SK-N-SH (cell line): Measurements from ENCODE around the gene ACP6. TPM values are rescaled to one million over a fixed set of nuclear protein-coding genes. Genes with fewer than 3 reads are reported as not detected.

Experiments
- CTCF ChIA-PET: fragments of 300-600, 350-600 bp; formaldehyde crosslinking; extraction: SDS; loops from one replicate; lab custom pipeline; 2021; lab: Yijun Ruan, JAX
- POLR2A ChIA-PET: fragments of 350-600 bp; sonication (Branson Sonifier 250); formaldehyde crosslinking; extraction: SDS; loops from one replicate; lab custom pipeline; 2020; ENCODE audit warnings: antibody characterized with exemption, inconsistent platforms; lab: Yijun Ruan, JAX
- DNase-seq: peaks from one replicate; pipeline ENCODE4 v3.0.0; 2012
- H2AFZ ChIP-seq: fragments of 200-600 bp; sonication (generic); 2 replicates; pipeline ENCODE4 v1.8.1; 2016; ENCODE audit warnings: antibody characterized with exemption, mild to moderate bottlenecking, low read depth
- H3F3A ChIP-seq: fragments of 200-600 bp; sonication (generic); replicated peaks from 2 replicates; pipeline ENCODE3; 2016; ENCODE audit warnings: antibody characterized with exemption, mild to moderate bottlenecking; ENCODE audit not compliant: insufficient read depth
- H3K27ac ChIP-seq, 2 experiments: fragments of 200-500 bp in 1 of 2; fragments of 200-600 bp in 1 of 2; sonication (Bioruptor generic) in 1 of 2; sonication (generic), shearing (Covaris generic) in 1 of 2; 2 replicates each; pipeline versions ENCODE4 v1.5.1 to v1.6.1; 2014 to 2016; ENCODE audit warnings: low read depth in 2 of 2, inconsistent platforms in 1 of 2, low read length in 1 of 2, mild to moderate bottlenecking in 1 of 2, mixed read lengths in 1 of 2
- H3K27me3 ChIP-seq: fragments of 200-600 bp; sonication (generic), shearing (Covaris generic); 2 replicates; pipeline ENCODE4 v1.6.1; 2016; ENCODE audit warnings: mixed run types; ENCODE audit not compliant: insufficient read depth
- H3K36me3 ChIP-seq, 2 experiments: fragments of 200-500 bp in 1 of 2; fragments of 200-600 bp in 1 of 2; sonication (Bioruptor generic) in 1 of 2; sonication (generic) in 1 of 2; replicated peaks in 1 of 2; 2 replicates each; pipeline versions ENCODE3 to v1.5.1; 2014 to 2016; ENCODE audit warnings: low read length in 1 of 2, mild to moderate bottlenecking in 1 of 2; ENCODE audit not compliant: insufficient read depth in 2 of 2, control insufficient read depth in 1 of 2
- H3K4me1 ChIP-seq, 2 experiments: fragments of 200-500 bp in 1 of 2; fragments of 200-600 bp in 1 of 2; sonication (Bioruptor generic) in 1 of 2; sonication (generic), shearing (Covaris generic) in 1 of 2; 2 replicates each; pipeline versions ENCODE4 v1.5.1 to v1.6.1; 2014 to 2016; ENCODE audit warnings: low read depth in 1 of 2, low read length in 1 of 2, mixed run types in 1 of 2; ENCODE audit not compliant: insufficient read depth in 2 of 2, control insufficient read depth in 1 of 2
- H3K4me2 ChIP-seq: fragments of 200-600 bp; sonication (generic), shearing (Covaris generic); 2 replicates; pipeline ENCODE4 v1.6.1; 2017; ENCODE audit warnings: mixed run types
- H3K4me3 ChIP-seq, 2 experiments: fragments of 200-500 bp in 1 of 2; fragments of 200-600 bp in 1 of 2; sonication (Bioruptor generic) in 1 of 2; sonication (generic), shearing (Covaris generic) in 1 of 2; 2 replicates each; pipeline versions ENCODE4 v1.5.1 to v1.8.1; 2014 to 2016; ENCODE audit warnings: low read depth in 2 of 2, inconsistent platforms in 1 of 2, low read length in 1 of 2, mild to moderate bottlenecking in 1 of 2, mixed read lengths in 1 of 2, moderate library complexity in 1 of 2
- H3K79me2 ChIP-seq: fragments of 200-600 bp; sonication (generic); 2 replicates; pipeline ENCODE4 v1.8.1; 2017; ENCODE audit warnings: mild to moderate bottlenecking; ENCODE audit not compliant: insufficient read depth
- H3K9ac ChIP-seq: fragments of 200-600 bp; sonication (generic); 2 replicates; pipeline ENCODE4 v1.6.1; 2017; ENCODE audit warnings: mixed run types
- H3K9me2 ChIP-seq: fragments of 200-600 bp; sonication (generic); 2 replicates; pipeline ENCODE4 v1.6.1; 2017; ENCODE audit warnings: mixed run types
- H3K9me3 ChIP-seq: fragments of 200-600 bp; sonication (generic); 2 replicates; pipeline ENCODE4 v1.6.1; 2017; ENCODE audit warnings: mixed run types, mild to moderate bottlenecking, moderate library complexity
- H4K20me1 ChIP-seq: fragments of 200-600 bp; sonication (generic); 2 replicates; pipeline ENCODE4 v1.6.1; 2017; ENCODE audit warnings: mild to moderate bottlenecking, mixed run types; ENCODE audit not compliant: insufficient read depth
- CHD2 ChIP-seq: fragments of 150-350 bp; IDR thresholded peaks from 2 replicates; pipeline ENCODE4 v1.6.1; 2018; ENCODE audit warnings: low read length; ENCODE audit not compliant: partially characterized antibody
- ELF1 ChIP-seq: IDR thresholded peaks from 2 replicates; pipeline ENCODE4 v1.4.0; 2012
- EP300 ChIP-seq, 2 experiments: IDR thresholded peaks; 2 replicates each; pipeline versions ENCODE4 v1.4.0 to v1.6.1; 2012; ENCODE audit warnings: borderline replicate concordance in 1 of 2, low read depth in 1 of 2, low read length in 1 of 2
- EZH2phosphoT487 ChIP-seq: fragments of 200-600 bp; sonication (generic); IDR thresholded peaks from 2 replicates; pipeline ENCODE4 v1.6.1; 2017; ENCODE audit warnings: low read depth, mixed run types, mild to moderate bottlenecking, antibody characterized with exemption, moderate library complexity, borderline replicate concordance
- FOSL2 ChIP-seq: IDR thresholded peaks from 2 replicates; pipeline ENCODE4 v1.4.0; 2012; ENCODE audit warnings: low read depth, mild to moderate bottlenecking, moderate library complexity, borderline replicate concordance
- JUND ChIP-seq: IDR thresholded peaks from 2 replicates; pipeline ENCODE4 v1.4.0; 2012
- MAX ChIP-seq: IDR thresholded peaks from 2 replicates; pipeline ENCODE4 v1.4.0; 2012; ENCODE audit warnings: low read depth
- MXI1 ChIP-seq: IDR thresholded peaks from 2 replicates; pipeline ENCODE4 v1.6.1; 2012; ENCODE audit warnings: mild to moderate bottlenecking, low read depth, low read length, improper control_type of control experiment
- NFIC ChIP-seq: IDR thresholded peaks from 2 replicates; pipeline ENCODE4 v1.4.0; 2012; ENCODE audit warnings: borderline replicate concordance
- NRF1 ChIP-seq: IDR thresholded peaks from 2 replicates; pipeline ENCODE4 v1.6.1; 2012; ENCODE audit warnings: low read depth, mild to moderate bottlenecking, low read length
- PBX3 ChIP-seq: IDR thresholded peaks from 2 replicates; pipeline ENCODE4; 2012
- RAD21 ChIP-seq: IDR thresholded peaks from 2 replicates; pipeline ENCODE4 v1.6.1; 2012; ENCODE audit warnings: mild to moderate bottlenecking, low read length
- REST ChIP-seq: IDR thresholded peaks from 2 replicates; pipeline ENCODE4 v1.6.1; 2012; ENCODE audit warnings: mild to moderate bottlenecking, low read depth, low read length, moderate library complexity
- RFX5 ChIP-seq: IDR thresholded peaks from 2 replicates; pipeline ENCODE4 v1.6.1; 2012; ENCODE audit warnings: mild to moderate bottlenecking, improper control_type of control experiment, low read length
- RXRA ChIP-seq: IDR thresholded peaks from 2 replicates; pipeline ENCODE4 v1.4.0; 2012; ENCODE audit warnings: low read depth, mild to moderate bottlenecking, borderline replicate concordance
- SIN3A ChIP-seq: IDR thresholded peaks from 2 replicates; pipeline ENCODE4 v1.6.1; 2012; ENCODE audit warnings: low read depth, mild to moderate bottlenecking, low read length, moderate library complexity, borderline replicate concordance
- SMC3 ChIP-seq: IDR thresholded peaks from 2 replicates; pipeline ENCODE4 v1.6.1; 2012; ENCODE audit warnings: low read depth, low read length, improper control_type of control experiment
- TCF12 ChIP-seq: IDR thresholded peaks from 2 replicates; pipeline ENCODE4 v1.4.0; 2012
- TEAD4 ChIP-seq: IDR thresholded peaks from 2 replicates; pipeline ENCODE4 v1.4.0; 2012; ENCODE audit warnings: mild to moderate bottlenecking, borderline replicate concordance; ENCODE audit not compliant: insufficient read depth
- WGBS: methylation state at CpG from one replicate; pipeline ENCODE4 v1.1.6; 2017; ENCODE audit warnings: low lambda C conversion rate; 5-methylcytosine and 5-hydroxymethylcytosine counted together
- polyA plus RNA-seq, 3 experiments: library from polyadenylated mRNA; depleted of rRNA; stranded (reverse); fragments of >200 nt; gene quantifications; 2 replicates each; pipeline ENCODE4 v1.2.3, GENCODE V29; 2012
- TF ChIP-seq, protein P1 (sequence below): fragments of 150-350 bp; IDR thresholded peaks from 2 replicates; pipeline ENCODE4 v1.6.1; 2017; ENCODE audit warnings: antibody characterized with exemption, low read length, low read depth, borderline replicate concordance
- TF ChIP-seq, protein P2 (sequence below): IDR thresholded peaks from 2 replicates; pipeline ENCODE4 v1.4.0; 2012; ENCODE audit warnings: low read depth, borderline replicate concordance

Gene ACP6
- polyA plus RNA-seq, 1 of the 3 experiments (the other 2 are of a cell fraction): 10.9 TPM

GRCh38 chr1:147625362-147625995 is 44.8 kb downstream of the ACP6 start:
- ChIA-PET CTCF (interaction anchor here (1.3 to 5.8 kb wide), 4 partner anchors 14 to 133 kb away, joined by 7 to 34 read pairs (median 17); no protein-coding TSS in a partner anchor), POLR2A (no interaction called here)
- Histone ChIP-seq H3K36me3 (peaks cover 10 to 54% of the 10 kb centered on the region in 2 experiments), H3K4me2 (no peak overlapping the region), H3K9me2 (no peaks in the 10 kb centered on the region), H3F3A (peaks cover 3% of the 10 kb centered on the region), H3K9ac (no peak overlapping the region), H3K4me1 (no peaks in the 10 kb centered on the region; a peak in 1 of 4 replicates), H3K27me3 (no peaks in the 10 kb centered on the region), H3K27ac (no peak overlapping the region), H3K79me2 (no peaks in the 10 kb centered on the region), H3K4me3 (no peak overlapping the region), H4K20me1 (no peaks in the 10 kb centered on the region), H2AFZ (no peak overlapping the region), H3K9me3 (no peaks in the 10 kb centered on the region)
- WGBS: 90% methylated on average over 7 of the region's 7 CpGs
- no peak for TF ChIP-seq PBX3
- no peak for TF ChIP-seq NRF1
- TF ChIP-seq ELF1: no peak
- TF ChIP-seq CHD2: no peak
- TF ChIP-seq FOSL2: no peak
- no peak for TF ChIP-seq SMC3
- TF ChIP-seq MXI1: no peak
- no peak for TF ChIP-seq RFX5
- DNase-seq: no peak

- no peaks in the 10 kb centered on the region; a peak in 1 of 4 replicates for H3K4me1 ChIP-seq
- no peaks in the 10 kb centered on the region for H3K27me3 ChIP-seq
- H3K9me3 ChIP-seq: no peaks in the 10 kb centered on the region
- no peak overlapping the region for H3K27ac ChIP-seq
- no peak for DNase-seq
- peaks cover 11 to 64% of the 10 kb centered on the region in 2 experiments for H3K36me3 ChIP-seq
- no peak overlapping the region for H2AFZ ChIP-seq
- H3K9me2 ChIP-seq: no peaks in the 10 kb centered on the region
- no peaks in the 10 kb centered on the region for H3K79me2 ChIP-seq
- H3K4me3 ChIP-seq: no peak overlapping the region
- H3F3A ChIP-seq: peaks cover 3% of the 10 kb centered on the region
- no peak overlapping the region for H3K9ac ChIP-seq
- POLR2A ChIA-PET: no interaction called here
- CTCF ChIA-PET: interaction anchor here (1.3 to 5.8 kb wide), 3 partner anchors 15 to 128 kb away, joined by 7 to 34 read pairs (median 7); no protein-coding TSS in a partner anchor
- no peak overlapping the region for H3K4me2 ChIP-seq
- 91% methylated on average over 6 of the region's 8 CpGs for WGBS
- no peaks in the 10 kb centered on the region for H4K20me1 ChIP-seq
- TF ChIP-seq EZH2phosphoT487: no peak
- no peak for TF ChIP-seq NFIC
- no peak for TF ChIP-seq TCF12
- TF ChIP-seq RFX5: no peak
- TF ChIP-seq SIN3A: no peak
- TF ChIP-seq, protein P1, sequence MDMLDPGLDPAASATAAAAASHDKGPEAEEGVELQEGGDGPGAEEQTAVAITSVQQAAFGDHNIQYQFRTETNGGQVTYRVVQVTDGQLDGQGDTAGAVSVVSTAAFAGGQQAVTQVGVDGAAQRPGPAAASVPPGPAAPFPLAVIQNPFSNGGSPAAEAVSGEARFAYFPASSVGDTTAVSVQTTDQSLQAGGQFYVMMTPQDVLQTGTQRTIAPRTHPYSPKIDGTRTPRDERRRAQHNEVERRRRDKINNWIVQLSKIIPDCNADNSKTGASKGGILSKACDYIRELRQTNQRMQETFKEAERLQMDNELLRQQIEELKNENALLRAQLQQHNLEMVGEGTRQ: no peak
- no peak for TF ChIP-seq ELF1
- no peak for TF ChIP-seq SMC3
- TF ChIP-seq MXI1: no peak
- TF ChIP-seq, protein P2, sequence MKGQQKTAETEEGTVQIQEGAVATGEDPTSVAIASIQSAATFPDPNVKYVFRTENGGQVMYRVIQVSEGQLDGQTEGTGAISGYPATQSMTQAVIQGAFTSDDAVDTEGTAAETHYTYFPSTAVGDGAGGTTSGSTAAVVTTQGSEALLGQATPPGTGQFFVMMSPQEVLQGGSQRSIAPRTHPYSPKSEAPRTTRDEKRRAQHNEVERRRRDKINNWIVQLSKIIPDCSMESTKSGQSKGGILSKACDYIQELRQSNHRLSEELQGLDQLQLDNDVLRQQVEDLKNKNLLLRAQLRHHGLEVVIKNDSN: no peak
- TF ChIP-seq TEAD4: no peak
- no peak for TF ChIP-seq EP300 (IDR thresholded peaks at IDR 0.05; ENCODE audit: borderline replicate concordance in 1 of 2, low read depth in 1 of 2, low read length in 1 of 2)
- no peak for TF ChIP-seq JUND
- TF ChIP-seq MAX: no peak
- TF ChIP-seq RXRA: no peak
- no peak for TF ChIP-seq RAD21
- no peak for TF ChIP-seq REST
Observed at GRCh38 chr1:147624529-147624928, 45.8 kb downstream of the ACP6 start.
